Endothelial cell of umbilical vein (primary cell): ENCODE results near the gene TDRD5. TPM values are rescaled to one million over a fixed set of nuclear protein-coding genes. Genes with fewer than 3 reads are reported as not detected.

Experiments used
- BruUV-seq: library from RNA; stranded (reverse); fragments of 400-500 nt; replicated peaks from 2 replicates; lab custom pipeline; 2021; lab: Mats Ljungman, UMichigan
- CTCF ChIA-PET: fragments of 300-600, 350-600 bp; sonication (Branson Sonifier 250); formaldehyde crosslinking; loops from one replicate; lab custom pipeline; 2021; ENCODE audit warnings: antibody characterized with exemption, inconsistent platforms; lab: Charles Lee
- POLR2A ChIA-PET: fragments of 300-600, 350-600 bp; sonication (Branson Sonifier 250); formaldehyde crosslinking; loops from one replicate; lab custom pipeline; 2021; ENCODE audit warnings: antibody characterized with exemption, inconsistent platforms; lab: Charles Lee
- DNase-seq: peaks from one replicate; pipeline ENCODE4 v3.0.0-alpha.2; 2011; ENCODE audit warnings: low read depth, low spot score
- FAIRE-seq: peaks from 2 replicates; lab custom pipeline; 2011; peaks lifted over from hg19 to GRCh38; lab: Jason Lieb, UNC
- H2AFZ ChIP-seq: 2 replicates; pipeline ENCODE4 v1.6.0; 2012; ENCODE audit warnings: low read depth, low read length, control low read depth, inconsistent platforms
- H3K27ac ChIP-seq: 2 replicates; pipeline ENCODE4 v1.5.1; 2011; ENCODE audit warnings: low read depth, mild to moderate bottlenecking, control low read depth, low read length, moderate library complexity; ENCODE audit not compliant: insufficient read depth
- H3K27me3 ChIP-seq, 2 experiments: 2 replicates each; pipeline versions ENCODE4 v1.6.0 to v1.6.1; 2011; ENCODE audit warnings: low read length in 2 of 2, mixed read lengths in 1 of 2; ENCODE audit not compliant: control insufficient read depth in 2 of 2, insufficient read depth in 2 of 2
- H3K36me3 ChIP-seq, 2 experiments: 2 replicates in 1 of 2; 3 replicates in 1 of 2; pipeline ENCODE4 v1.5.1; 2011; ENCODE audit warnings: low read length in 2 of 2, mild to moderate bottlenecking in 1 of 2, moderate library complexity in 1 of 2; ENCODE audit not compliant: control insufficient read depth in 2 of 2, insufficient read depth in 2 of 2; ENCODE audit errors: extremely low read depth in 1 of 2
- H3K4me1 ChIP-seq: 3 replicates; pipeline ENCODE4 v1.5.1; 2011; ENCODE audit warnings: mild to moderate bottlenecking, low read length; ENCODE audit not compliant: control insufficient read depth, insufficient read depth; ENCODE audit errors: extremely low read depth
- H3K4me2 ChIP-seq: 2 replicates; pipeline ENCODE4 v1.6.1; 2011; ENCODE audit warnings: low read length, control low read depth, mixed read lengths; ENCODE audit not compliant: insufficient read depth
- H3K4me3 ChIP-seq, 3 experiments: fragments of 200-600 bp in 1 of 3; sonication (generic), shearing (Covaris generic) in 1 of 3; replicated peaks in 1 of 3; 2 replicates each; pipeline ENCODE4 v1.5.1; 2011 to 2016; ENCODE audit warnings: control low read depth in 3 of 3, low read length in 3 of 3, mild to moderate bottlenecking in 2 of 3, inconsistent platforms in 1 of 3, low read depth in 1 of 3, moderate library complexity in 1 of 3; ENCODE audit not compliant: insufficient read depth in 1 of 3
- H3K79me2 ChIP-seq: 2 replicates; pipeline ENCODE4 v1.6.0; 2012; ENCODE audit warnings: low read length, inconsistent platforms; ENCODE audit not compliant: control insufficient read depth, insufficient read depth
- H3K9ac ChIP-seq: replicated peaks from 2 replicates; pipeline ENCODE3; 2011; ENCODE audit warnings: low read length, control low read depth; ENCODE audit not compliant: insufficient read depth; ENCODE audit errors: extremely low read depth
- H3K9me1 ChIP-seq: replicated peaks from 3 replicates; pipeline ENCODE4 v1.6.0; 2011; ENCODE audit warnings: mild to moderate bottlenecking, low read length; ENCODE audit not compliant: control insufficient read depth, insufficient read depth; ENCODE audit errors: extremely low read depth
- H3K9me3 ChIP-seq: replicated peaks from 2 replicates; pipeline ENCODE4 v1.5.1; 2012; ENCODE audit warnings: low read length, inconsistent platforms; ENCODE audit not compliant: control insufficient read depth, insufficient read depth
- H4K20me1 ChIP-seq: replicated peaks from 2 replicates; pipeline ENCODE3; 2011; ENCODE audit warnings: mild to moderate bottlenecking, low read length; ENCODE audit not compliant: control insufficient read depth, insufficient read depth; ENCODE audit errors: extremely low read depth
- EZH2 ChIP-seq: IDR thresholded peaks from 2 replicates; pipeline ENCODE4 v1.6.1; 2012; ENCODE audit warnings: borderline replicate concordance, low read depth, mild to moderate bottlenecking, moderate library complexity, low read length, inconsistent platforms; ENCODE audit not compliant: severe bottlenecking
- FOS ChIP-seq: IDR thresholded peaks from 2 replicates; pipeline ENCODE4 v1.6.1; 2011; ENCODE audit warnings: mild to moderate bottlenecking, low read length, moderate library complexity, borderline replicate concordance; ENCODE audit not compliant: insufficient read depth
- GATA2 ChIP-seq: IDR thresholded peaks from 2 replicates; pipeline ENCODE4 v1.7.0; 2011; ENCODE audit warnings: low read depth, mild to moderate bottlenecking, moderate library complexity, mixed read lengths, low read length; ENCODE audit not compliant: insufficient read length, insufficient read depth
- JUN ChIP-seq: IDR thresholded peaks from 2 replicates; pipeline ENCODE4 v1.6.1; 2011; ENCODE audit warnings: borderline replicate concordance, low read depth; ENCODE audit not compliant: insufficient read length, insufficient read depth
- MYC ChIP-seq: IDR thresholded peaks from one replicate; pipeline ENCODE4 v1.6.1; 2011; ENCODE audit warnings: mild to moderate bottlenecking, low read depth, low read length
- POLR2A ChIP-seq: IDR thresholded peaks from 2 replicates; pipeline ENCODE4 v1.6.1; 2012; ENCODE audit warnings: low read depth, mild to moderate bottlenecking, control low read depth, low read length
- POLR2AphosphoS5 ChIP-seq: IDR thresholded peaks from 2 replicates; pipeline ENCODE4 v1.6.1; 2012; ENCODE audit warnings: low read depth, mild to moderate bottlenecking, control low read depth, low read length, moderate library complexity; ENCODE audit not compliant: insufficient read depth
- dilution Hi-C: fragments of 300-500 bp; cut with MboI; formaldehyde crosslinking; loops from one replicate; pipeline ENCODE4 v1.15.0; 2019; ENCODE audit warnings: low sequenced_read_pairs; ENCODE audit not compliant: extremely low pct_ligation_motif_present
- intact Hi-C: fragments of 100-400 bp; cut with micrococcal nuclease; formaldehyde crosslinking; loops from one replicate; pipeline ENCODE4 v1.10.0; 2022
- polyA plus RNA-seq, 4 experiments: library from polyadenylated mRNA; depleted of rRNA in 3 of 4; stranded (reverse) in 3 of 4; unstranded in 1 of 4; fragments of >200 nt; gene quantifications; 2 replicates each; pipeline versions ENCODE4 v1.2.1 to v1.2.3, GENCODE V29; 2011 to 2012; ENCODE audit warnings: missing spikeins in 1 of 4
- total RNA-seq: library from RNA; stranded (reverse); gene quantifications from 2 replicates; pipeline ENCODE4 v1.2.3, GENCODE V29; 2021
- TF ChIP-seq, protein P1 (sequence below): IDR thresholded peaks from 2 replicates; pipeline ENCODE4 v1.6.1; 2011; ENCODE audit not compliant: insufficient read depth, insufficient read length
- TF ChIP-seq, protein P2 (sequence below), 2 donors: IDR thresholded peaks; 1 replicate in 1 of 2; 2 replicates in 1 of 2; pipeline ENCODE4 v1.5.1; 2011; ENCODE audit warnings: low read length in 2 of 2, mild to moderate bottlenecking in 2 of 2, moderate library complexity in 2 of 2, control low read depth in 1 of 2, inconsistent platforms in 1 of 2, low read depth in 1 of 2; ENCODE audit not compliant: insufficient read depth in 1 of 2; ENCODE audit errors: extremely low read depth in 1 of 2

Gene TDRD5
- total and polyA plus RNA-seq, 2 donors (not counting 3 experiments of a cell fraction or from before 2014, with no cell fraction given), result not detected

DNA sequence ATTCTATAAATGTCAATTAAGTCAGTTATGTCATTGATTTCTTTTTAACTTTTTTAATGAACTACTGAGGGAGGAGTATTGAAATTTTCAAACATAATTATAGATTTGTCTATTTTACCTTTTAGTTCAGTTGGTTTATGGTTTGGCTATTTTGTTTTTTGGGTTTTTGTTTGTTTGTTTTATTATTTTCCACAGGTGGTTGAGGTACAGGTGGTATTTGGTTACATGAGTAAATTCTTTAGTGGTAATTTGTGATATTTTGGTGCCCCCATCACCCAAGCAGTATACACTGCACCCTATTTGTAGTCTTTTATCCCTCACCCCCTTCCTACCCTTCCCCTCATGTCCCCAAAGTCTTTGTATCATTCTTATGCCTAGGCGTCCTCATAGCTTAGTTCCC, 9.5 kb downstream of the TDRD5 start:
- Histone ChIP-seq H3K9me3 (no peaks in the 10 kb centered on the region), H3K9ac (no peak overlapping the region), H3K27me3 (peaks cover 2 to 5% of the 10 kb centered on the region in 2 experiments), H3K36me3 (no peaks in the 10 kb centered on the region), H3K9me1 (no peaks in the 10 kb centered on the region), H2AFZ (no peak overlapping the region), H3K79me2 (no peaks in the 10 kb centered on the region), H3K4me1 (no peaks in the 10 kb centered on the region), H3K4me2 (no peak overlapping the region), H3K27ac (no peak overlapping the region), H3K4me3 (no peak overlapping the region), H4K20me1 (no peaks in the 10 kb centered on the region)
- intact Hi-C loops, result loop anchor here (10.0 kb wide), 1 partner anchor 346 kb away; no protein-coding TSS in a partner anchor
- DNase-seq (no peak), FAIRE-seq (no peak)
- ChIA-PET CTCF (no interaction called here), POLR2A (no interaction called here)
- no peak for TF ChIP-seq MYC
- no peak for TF ChIP-seq JUN
- TF ChIP-seq GATA2, result no peak
- no peak for TF ChIP-seq POLR2AphosphoS5
- TF ChIP-seq, protein P1, sequence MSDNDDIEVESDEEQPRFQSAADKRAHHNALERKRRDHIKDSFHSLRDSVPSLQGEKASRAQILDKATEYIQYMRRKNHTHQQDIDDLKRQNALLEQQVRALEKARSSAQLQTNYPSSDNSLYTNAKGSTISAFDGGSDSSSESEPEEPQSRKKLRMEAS, result no peak
- TF ChIP-seq POLR2A, result no peak
- no peak for TF ChIP-seq FOS
- TF ChIP-seq EZH2, result no peak
- TF ChIP-seq, protein P2, sequence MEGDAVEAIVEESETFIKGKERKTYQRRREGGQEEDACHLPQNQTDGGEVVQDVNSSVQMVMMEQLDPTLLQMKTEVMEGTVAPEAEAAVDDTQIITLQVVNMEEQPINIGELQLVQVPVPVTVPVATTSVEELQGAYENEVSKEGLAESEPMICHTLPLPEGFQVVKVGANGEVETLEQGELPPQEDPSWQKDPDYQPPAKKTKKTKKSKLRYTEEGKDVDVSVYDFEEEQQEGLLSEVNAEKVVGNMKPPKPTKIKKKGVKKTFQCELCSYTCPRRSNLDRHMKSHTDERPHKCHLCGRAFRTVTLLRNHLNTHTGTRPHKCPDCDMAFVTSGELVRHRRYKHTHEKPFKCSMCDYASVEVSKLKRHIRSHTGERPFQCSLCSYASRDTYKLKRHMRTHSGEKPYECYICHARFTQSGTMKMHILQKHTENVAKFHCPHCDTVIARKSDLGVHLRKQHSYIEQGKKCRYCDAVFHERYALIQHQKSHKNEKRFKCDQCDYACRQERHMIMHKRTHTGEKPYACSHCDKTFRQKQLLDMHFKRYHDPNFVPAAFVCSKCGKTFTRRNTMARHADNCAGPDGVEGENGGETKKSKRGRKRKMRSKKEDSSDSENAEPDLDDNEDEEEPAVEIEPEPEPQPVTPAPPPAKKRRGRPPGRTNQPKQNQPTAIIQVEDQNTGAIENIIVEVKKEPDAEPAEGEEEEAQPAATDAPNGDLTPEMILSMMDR (IDR thresholded peaks at IDR 0.05; ENCODE audit: extremely low read depth in 1 of 2, insufficient read depth in 1 of 2, low read depth in 1 of 2, low read length in 2 of 2), result no peak
- dilution Hi-C loops, result no loop called here
- BruUV-seq, result no TSS peak
